Fibroblast of lung (primary cell): Measurements from ENCODE around the gene CLMN. TPM values are rescaled to one million over a fixed set of nuclear protein-coding genes. Genes with fewer than 3 reads are reported as not detected.

Source experiments
- DNase-seq, 2 donors: peaks; one replicate each; pipeline versions ENCODE4 v3.0.0 to v3.0.0-alpha.2; 2010; ENCODE audit warnings: low read depth in 2 of 2
- H2AFZ ChIP-seq: 2 replicates; pipeline ENCODE4 v1.5.1; 2012; ENCODE audit warnings: low read length, control low read depth, inconsistent platforms
- H3K27ac ChIP-seq: 2 replicates; pipeline ENCODE4 v1.5.1; 2011; ENCODE audit warnings: low read length, control low read depth; ENCODE audit not compliant: insufficient read depth
- H3K27me3 ChIP-seq: 2 replicates; pipeline ENCODE4 v1.5.1; 2011; ENCODE audit warnings: mild to moderate bottlenecking, low read length; ENCODE audit not compliant: control insufficient read depth, insufficient read depth
- H3K36me3 ChIP-seq: 2 replicates; pipeline ENCODE4 v1.5.1; 2011; ENCODE audit warnings: low read length; ENCODE audit not compliant: control insufficient read depth, insufficient read depth
- H3K4me1 ChIP-seq: 2 replicates; pipeline ENCODE4 v1.5.1; 2011; ENCODE audit warnings: low read length; ENCODE audit not compliant: control insufficient read depth, insufficient read depth; ENCODE audit errors: extremely low read depth
- H3K4me2 ChIP-seq: 2 replicates; pipeline ENCODE4 v1.5.1; 2011; ENCODE audit warnings: low read length, control low read depth; ENCODE audit not compliant: insufficient read depth; ENCODE audit errors: extremely low read depth
- H3K4me3 ChIP-seq, 4 experiments: fragments of 200-600 bp in 1 of 4; sonication (generic) in 1 of 4; replicated peaks in 1 of 4; 2 replicates each; pipeline ENCODE4 v1.5.1; 2011 to 2016; ENCODE audit warnings: low read length in 4 of 4, low read depth in 3 of 4, mild to moderate bottlenecking in 3 of 4, control low read depth in 2 of 4, inconsistent platforms in 1 of 4, mixed read lengths in 1 of 4; ENCODE audit not compliant: insufficient read depth in 1 of 4; ENCODE audit errors: control extremely low read depth in 1 of 4
- H3K79me2 ChIP-seq: 2 replicates; pipeline ENCODE4 v1.5.1; 2012; ENCODE audit warnings: mild to moderate bottlenecking, low read length, inconsistent platforms; ENCODE audit not compliant: control insufficient read depth, insufficient read depth
- H3K9ac ChIP-seq: 2 replicates; pipeline ENCODE4 v1.5.1; 2011; ENCODE audit warnings: mild to moderate bottlenecking, low read length, control low read depth; ENCODE audit not compliant: insufficient read depth
- H3K9me3 ChIP-seq: 2 replicates; pipeline ENCODE4 v1.5.1; 2012; ENCODE audit warnings: low read depth, low read length; ENCODE audit not compliant: control insufficient read depth, insufficient read depth
- H4K20me1 ChIP-seq: 2 replicates; pipeline ENCODE4 v1.5.1; 2011; ENCODE audit warnings: low read length; ENCODE audit not compliant: control insufficient read depth, insufficient read depth; ENCODE audit errors: extremely low read depth
- EZH2 ChIP-seq: IDR thresholded peaks from 2 replicates; pipeline ENCODE4 v1.5.1; 2012; ENCODE audit warnings: low read length, control low read depth, mild to moderate bottlenecking; ENCODE audit errors: missing control alignments
- polyA plus RNA-seq, 2 donors: library from polyadenylated mRNA; depleted of rRNA in 1 of 2; stranded (reverse) in 1 of 2; unstranded in 1 of 2; fragments of >200 nt; gene quantifications; 2 replicates each; pipeline ENCODE4 v1.2.1, GENCODE V29; 2011 to 2012; ENCODE audit warnings: missing spikeins in 1 of 2
- total RNA-seq: library from RNA; depleted of rRNA; stranded (reverse); fragments of >200 nt; gene quantifications from 2 replicates; pipeline ENCODE4 v1.2.1, GENCODE V29; 2014
- TF ChIP-seq, protein P1 (sequence below), 2 donors: IDR thresholded peaks in 1 of 2; conservative IDR thresholded peaks in 1 of 2; 1 replicate in 1 of 2; 2 replicates in 1 of 2; pipeline ENCODE4 v1.5.1; 2011 to 2012; ENCODE audit warnings: low read length in 2 of 2, control low read depth in 1 of 2, inconsistent platforms in 1 of 2, low read depth in 1 of 2, mild to moderate bottlenecking in 1 of 2

CLMN gene
- total and polyA plus RNA-seq, 2 donors (not counting 1 experiment from before 2014, with no cell fraction given), result 0.83 to 2.7 TPM

DNA sequence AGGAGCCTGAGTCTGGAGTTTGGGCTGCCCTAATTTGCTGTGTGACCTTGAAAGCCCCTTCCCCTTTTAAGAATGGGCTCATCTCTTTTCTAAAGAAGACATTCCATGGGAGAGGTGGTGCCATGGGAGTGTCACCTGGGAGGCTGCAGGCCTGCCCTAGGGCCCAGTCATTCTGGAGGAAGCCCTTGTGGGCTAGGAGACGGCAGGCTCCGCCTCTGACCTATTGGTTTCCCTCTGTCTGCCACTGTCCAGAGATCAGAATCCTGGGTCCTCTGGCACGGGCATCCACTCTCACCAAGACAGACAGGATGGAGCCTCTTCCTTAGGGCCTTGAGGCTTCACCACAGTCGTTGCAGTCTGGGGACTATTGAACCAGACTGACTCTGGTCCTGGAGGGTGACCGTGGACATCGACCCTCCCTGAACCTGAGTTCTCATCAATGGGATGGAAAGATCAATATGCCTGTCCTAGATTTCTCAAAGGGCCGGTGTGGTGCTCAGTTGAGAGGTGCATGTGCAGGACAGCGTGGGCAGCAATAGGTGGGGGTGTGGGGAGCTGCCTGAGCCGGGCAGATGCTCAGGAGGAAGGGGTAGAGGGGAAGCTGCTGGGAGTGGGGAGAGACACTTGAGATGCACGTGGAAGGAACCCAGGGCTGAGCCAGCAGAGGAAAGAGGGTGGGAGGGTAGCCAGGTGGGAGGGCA, 12.2 kb upstream of the CLMN start:
- Histone ChIP-seq H2AFZ (no peak overlapping the region), H3K9me3 (no peaks in the 10 kb centered on the region), H3K4me2 (no peak overlapping the region), H3K4me1 (no peaks in the 10 kb centered on the region), H3K9ac (no peak overlapping the region), H3K27ac (no peak overlapping the region), H3K79me2 (no peaks in the 10 kb centered on the region), H3K36me3 (no peaks in the 10 kb centered on the region), H3K4me3 (no peak overlapping the region), H4K20me1 (no peaks in the 10 kb centered on the region), H3K27me3 (no peaks in the 10 kb centered on the region)
- TF ChIP-seq, protein P1, sequence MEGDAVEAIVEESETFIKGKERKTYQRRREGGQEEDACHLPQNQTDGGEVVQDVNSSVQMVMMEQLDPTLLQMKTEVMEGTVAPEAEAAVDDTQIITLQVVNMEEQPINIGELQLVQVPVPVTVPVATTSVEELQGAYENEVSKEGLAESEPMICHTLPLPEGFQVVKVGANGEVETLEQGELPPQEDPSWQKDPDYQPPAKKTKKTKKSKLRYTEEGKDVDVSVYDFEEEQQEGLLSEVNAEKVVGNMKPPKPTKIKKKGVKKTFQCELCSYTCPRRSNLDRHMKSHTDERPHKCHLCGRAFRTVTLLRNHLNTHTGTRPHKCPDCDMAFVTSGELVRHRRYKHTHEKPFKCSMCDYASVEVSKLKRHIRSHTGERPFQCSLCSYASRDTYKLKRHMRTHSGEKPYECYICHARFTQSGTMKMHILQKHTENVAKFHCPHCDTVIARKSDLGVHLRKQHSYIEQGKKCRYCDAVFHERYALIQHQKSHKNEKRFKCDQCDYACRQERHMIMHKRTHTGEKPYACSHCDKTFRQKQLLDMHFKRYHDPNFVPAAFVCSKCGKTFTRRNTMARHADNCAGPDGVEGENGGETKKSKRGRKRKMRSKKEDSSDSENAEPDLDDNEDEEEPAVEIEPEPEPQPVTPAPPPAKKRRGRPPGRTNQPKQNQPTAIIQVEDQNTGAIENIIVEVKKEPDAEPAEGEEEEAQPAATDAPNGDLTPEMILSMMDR (conservative IDR thresholded peaks at IDR 0.05 in 1 of 2, IDR thresholded peaks at IDR 0.05 in 1 of 2; ENCODE audit: low read depth in 1 of 2, low read length in 2 of 2), result no peak
- no peak for TF ChIP-seq EZH2
- DNase-seq, result no peak

DNA sequence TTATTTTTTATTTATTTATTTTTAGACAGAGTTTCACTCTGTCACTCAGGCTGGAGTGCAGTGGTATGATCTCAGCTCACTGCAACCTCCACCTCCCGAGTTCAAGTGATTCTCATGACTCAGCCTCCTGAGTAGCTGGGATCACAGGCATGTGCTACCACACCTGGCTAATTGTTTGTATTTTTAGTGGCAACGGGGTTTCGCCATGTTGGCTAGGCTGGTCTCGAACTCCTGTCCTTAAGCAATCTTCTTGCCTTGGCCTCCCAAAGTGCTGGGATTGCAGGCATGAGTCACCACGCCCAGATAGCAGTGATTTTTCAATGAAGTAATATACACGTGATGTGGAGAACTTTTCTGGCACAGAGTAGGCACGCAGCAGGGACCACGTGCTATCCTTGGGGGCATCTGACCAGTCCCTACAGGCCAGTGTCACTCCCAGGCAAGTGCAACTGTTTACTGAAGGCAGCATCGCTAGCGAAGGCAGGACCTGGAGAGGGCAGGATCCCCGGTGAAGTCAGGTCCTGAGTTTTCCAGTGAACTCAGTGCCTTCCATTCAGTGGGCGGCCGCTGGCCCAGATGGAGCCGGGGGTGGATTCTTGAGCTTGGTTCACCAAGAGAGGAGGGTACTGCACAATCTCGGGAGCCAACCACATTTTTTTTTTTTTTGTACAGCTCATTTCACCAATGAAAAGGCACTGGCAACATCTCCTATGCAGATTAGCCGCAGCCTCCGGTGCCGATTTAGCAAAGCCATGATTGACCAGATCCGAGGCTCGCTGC, 11.1 kb upstream of the CLMN start:
- DNase-seq, result no peak
- no peak overlapping the region for H3K4me2 ChIP-seq
- no peak overlapping the region for H2AFZ ChIP-seq
- no peaks in the 10 kb centered on the region for H4K20me1 ChIP-seq
- no peak for TF ChIP-seq EZH2
- TF ChIP-seq, protein P1 (conservative IDR thresholded peaks at IDR 0.05 in 1 of 2, IDR thresholded peaks at IDR 0.05 in 1 of 2; ENCODE audit: low read depth in 1 of 2, low read length in 2 of 2), result no peak
- no peak overlapping the region for H3K27ac ChIP-seq
- H3K4me3 ChIP-seq, result no peak overlapping the region
- no peak overlapping the region for H3K9ac ChIP-seq
- H3K79me2 ChIP-seq, result no peaks in the 10 kb centered on the region
- H3K9me3 ChIP-seq, result no peaks in the 10 kb centered on the region
- no peaks in the 10 kb centered on the region for H3K36me3 ChIP-seq
- no peaks in the 10 kb centered on the region for H3K4me1 ChIP-seq
- no peaks in the 10 kb centered on the region for H3K27me3 ChIP-seq

DNA sequence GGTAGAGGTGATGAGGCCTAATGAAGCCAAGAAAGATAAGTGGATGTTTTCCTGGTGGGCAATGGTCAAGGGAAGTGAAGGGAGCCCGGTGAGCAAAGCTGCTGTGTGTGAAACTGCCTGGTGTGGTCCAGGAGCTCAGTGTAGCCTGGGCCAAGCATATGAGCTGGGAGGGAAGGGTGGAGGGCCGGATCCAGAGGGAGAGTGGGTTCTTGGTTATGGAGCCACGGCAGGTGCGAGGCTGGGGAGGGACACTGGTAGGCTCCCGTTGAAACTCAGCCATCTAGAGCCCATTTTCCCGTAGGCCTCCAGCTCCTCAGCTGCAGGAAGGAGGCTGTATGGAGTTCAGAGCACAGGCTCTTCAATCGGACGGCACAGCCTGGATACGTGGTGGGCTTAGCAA, 10.2 kb upstream of the CLMN start:
- Histone ChIP-seq H2AFZ (no peak overlapping the region), H3K9me3 (no peaks in the 10 kb centered on the region), H3K27me3 (no peaks in the 10 kb centered on the region), H3K27ac (no peak overlapping the region), H3K4me2 (no peak overlapping the region), H3K9ac (no peak overlapping the region), H3K4me3 (no peak overlapping the region), H3K4me1 (no peaks in the 10 kb centered on the region), H3K79me2 (no peaks in the 10 kb centered on the region), H3K36me3 (no peaks in the 10 kb centered on the region), H4K20me1 (no peaks in the 10 kb centered on the region)
- TF ChIP-seq EZH2, result no peak
- TF ChIP-seq, protein P1 (conservative IDR thresholded peaks at IDR 0.05 in 1 of 2, IDR thresholded peaks at IDR 0.05 in 1 of 2; ENCODE audit: low read depth in 1 of 2, low read length in 2 of 2), result no peak
- no peak for DNase-seq
